ENCODE data around the gene SKAP1.
"Not testable (repeated sequence)": the region's sequence is repeated elsewhere in the genome, so short reads cannot be mapped to it uniquely, and the experiment has no call there.

The SKAP1 gene

GRCh38 chr17:48376682-48377325 lies 53.2 kb downstream of the SKAP1 start:
- no peak overlapping the region for H3K27ac ChIP-seq
- ChIA-PET CTCF (interaction anchor here (0.7 kb wide), 1 partner anchor 10 kb away, joined by 3 read pairs; no protein-coding TSS in a partner anchor), POLR2A (ENCODE audit: low non-redundant PET) (no interaction called here)
- no peak for TF ChIP-seq CTCF (conservative IDR thresholded peaks at IDR 0.05; ENCODE audit: low read depth)
- DNase-seq (ENCODE audit: low spot score) = no peak

- POLR2A ChIA-PET (ENCODE audit: low non-redundant PET) = no interaction called here
- CTCF ChIA-PET = interaction anchor here (1.5 kb wide), 1 partner anchor 10 kb away, joined by 3 read pairs; no protein-coding TSS in a partner anchor
- DNase-seq (ENCODE audit: low spot score) = no peak
- H3K27ac ChIP-seq = no peak overlapping the region
- TF ChIP-seq CTCF (conservative IDR thresholded peaks at IDR 0.05; ENCODE audit: low read depth) = no peak
Observed at GRCh38 chr17:48375356-48375755, 54.7 kb downstream of the SKAP1 start.

- 0 out of 2 replicates have a peak, but pooled peaks have one; percentile 16 for TF ChIP-seq CTCF (conservative IDR thresholded peaks at IDR 0.05; ENCODE audit: low read depth)
- POLR2A ChIA-PET (ENCODE audit: low non-redundant PET) = no interaction called here
- CTCF ChIA-PET = interaction anchor here (1.5 kb wide), 1 partner anchor 11 kb away, joined by 3 read pairs; no protein-coding TSS in a partner anchor
- H3K27ac ChIP-seq = no peak overlapping the region
- peak; percentile 16 for DNase-seq (ENCODE audit: low spot score)
Observed at GRCh38 chr17:48374650-48375230, 55.3 kb downstream of the SKAP1 start.

- POLR2A ChIA-PET (ENCODE audit: low non-redundant PET) = no interaction called here
- CTCF ChIA-PET = no interaction called here
Observed at GRCh38 chr17:48373883-48374282, 56.1 kb downstream of the SKAP1 start.

GRCh38 chr17:48373130-48373830 lies 56.7 kb downstream of the SKAP1 start:
- H3K27ac ChIP-seq = no peak overlapping the region
- POLR2A ChIA-PET (ENCODE audit: low non-redundant PET) = no interaction called here
- no peak for TF ChIP-seq CTCF (conservative IDR thresholded peaks at IDR 0.05; ENCODE audit: low read depth)
- DNase-seq (ENCODE audit: low spot score) = no peak
- CTCF ChIA-PET = no interaction called here

More at GRCh38 chr17:48373883-48374282, 56.1 kb downstream of the SKAP1 start:
- no peak for DNase-seq (ENCODE audit: low spot score)
- H3K27ac ChIP-seq = no peak overlapping the region
- no peak for TF ChIP-seq CTCF (conservative IDR thresholded peaks at IDR 0.05; ENCODE audit: low read depth)

- POLR2A ChIA-PET (ENCODE audit: low non-redundant PET); DNase-seq (ENCODE audit: low spot score); H3K27ac ChIP-seq: not testable (repeated sequence)
- CTCF ChIA-PET = interaction anchor here (0.5 to 0.6 kb wide), 2 partner anchors 145 to 267 kb away, joined by 3 to 4 read pairs; no protein-coding TSS in a partner anchor
Observed at GRCh38 chr17:48368967-48369366, 61.0 kb downstream of the SKAP1 start.

Data from RWPE1 (cell line).